Neutrophil (primary cell): Measurements from ENCODE around the gene SETD9.

Source experiments
- H3K27ac ChIP-seq: fragments of 200-600 bp; sonication (generic); 2 replicates; pipeline ENCODE4 v1.5.1; 2016; ENCODE audit warnings: mild to moderate bottlenecking, moderate library complexity
- H3K27me3 ChIP-seq: fragments of 200-600 bp; sonication (generic); 2 replicates; pipeline ENCODE4 v1.6.0; 2016; ENCODE audit warnings: mild to moderate bottlenecking
- H3K36me3 ChIP-seq: fragments of 200-600 bp; sonication (generic); 2 replicates; pipeline ENCODE4 v1.5.1; 2017
- H3K4me1 ChIP-seq, 2 experiments: fragments of 200-600 bp in 1 of 2; sonication (generic) in 1 of 2; 1 replicate in 1 of 2; 2 replicates in 1 of 2; pipeline versions ENCODE4 v1.5.1 to v1.6.1; 2013 to 2016; ENCODE audit warnings: low read depth in 1 of 2, low read length in 1 of 2, mild to moderate bottlenecking in 1 of 2, moderate library complexity in 1 of 2; ENCODE audit not compliant: control insufficient read depth in 1 of 2, insufficient read depth in 1 of 2
- H3K4me3 ChIP-seq, 2 experiments: fragments of 200-600 bp in 1 of 2; sonication (generic) in 1 of 2; 1 replicate in 1 of 2; 2 replicates in 1 of 2; pipeline ENCODE4 v1.5.1; 2013 to 2016; ENCODE audit warnings: low read depth in 1 of 2, low read length in 1 of 2, mild to moderate bottlenecking in 1 of 2, moderate library complexity in 1 of 2
- H3K9me3 ChIP-seq: fragments of 200-600 bp; sonication (generic); 2 replicates; pipeline ENCODE4 v1.5.1; 2016
- TF ChIP-seq, protein P1 (sequence below): fragments of 200-600 bp; sonication (generic); IDR thresholded peaks from 2 replicates; pipeline ENCODE4 v1.5.1; 2016; ENCODE audit warnings: antibody characterized with exemption

Gene SETD9, protein sequence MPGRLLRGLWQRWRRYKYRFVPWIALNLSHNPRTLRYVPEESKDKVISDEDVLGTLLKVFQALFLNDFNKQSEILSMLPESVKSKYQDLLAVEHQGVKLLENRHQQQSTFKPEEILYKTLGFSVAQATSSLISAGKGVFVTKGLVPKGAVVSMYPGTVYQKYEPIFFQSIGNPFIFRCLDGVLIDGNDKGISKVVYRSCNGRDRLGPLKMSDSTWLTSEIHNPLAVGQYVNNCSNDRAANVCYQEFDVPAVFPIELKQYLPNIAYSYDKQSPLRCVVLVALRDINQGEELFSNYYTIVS

DNA sequence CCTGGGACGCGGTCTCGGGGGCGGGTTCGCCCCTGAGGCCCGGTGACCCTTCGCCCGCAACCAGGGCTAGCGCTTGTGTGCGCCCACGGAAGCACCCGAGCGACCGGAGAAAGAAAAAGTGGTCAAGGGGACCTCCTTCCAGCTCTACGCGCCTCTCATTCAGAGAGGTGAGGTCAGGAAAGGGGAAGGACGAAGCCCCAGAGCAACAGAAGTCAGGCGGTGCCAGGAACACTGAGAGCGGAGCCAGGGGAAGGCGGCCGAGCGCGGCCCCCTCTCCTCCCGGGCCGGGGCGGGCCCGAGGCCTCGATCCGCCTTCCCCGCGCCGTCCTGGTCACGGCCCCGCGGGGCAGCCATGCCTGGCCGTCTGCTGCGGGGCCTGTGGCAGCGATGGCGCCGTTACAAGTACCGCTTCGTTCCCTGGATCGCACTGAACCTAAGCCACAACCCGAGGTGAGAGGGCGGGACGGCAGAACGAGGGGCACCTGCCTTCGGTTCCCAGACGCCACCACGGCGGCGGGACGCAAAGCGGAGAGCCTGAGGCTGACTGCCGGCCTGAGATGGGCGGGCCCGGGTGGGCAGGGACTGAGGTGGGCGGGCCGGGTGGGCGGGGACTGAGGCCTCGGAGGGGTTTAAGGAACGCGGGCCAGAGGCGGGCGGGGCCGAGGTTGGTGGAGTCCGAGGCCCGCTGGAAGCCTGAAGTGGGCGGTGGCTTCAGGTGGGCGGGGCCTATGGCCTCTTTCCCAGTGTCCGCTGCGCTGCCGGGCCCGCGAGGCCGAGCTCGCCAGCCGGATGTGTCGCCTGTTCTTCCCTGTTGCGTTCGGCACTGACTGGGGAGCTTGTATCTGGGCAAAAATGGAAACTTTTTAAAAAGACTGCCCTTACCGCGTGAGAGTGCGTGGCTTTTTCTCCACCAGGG, at the start of gene SETD9:
SETD9 (plus strand) TSS at position 303 of the 916 bp plus-strand sequence; CDS start at position 353, 50 bp downstream.
- Histone ChIP-seq H3K27ac (peak within 1 kb of the TSS; percentile 97), H3K4me1 (peaks cover 19 to 29% of the 10 kb centered on the region in 2 experiments), H3K27me3 (no peaks in the 10 kb centered on the region), H3K36me3 (no peaks in the 10 kb centered on the region), H3K9me3 (no peaks in the 10 kb centered on the region), H3K4me3 (peak within 1 kb of the TSS; percentile 59 to 96)
- TF ChIP-seq, protein P1, sequence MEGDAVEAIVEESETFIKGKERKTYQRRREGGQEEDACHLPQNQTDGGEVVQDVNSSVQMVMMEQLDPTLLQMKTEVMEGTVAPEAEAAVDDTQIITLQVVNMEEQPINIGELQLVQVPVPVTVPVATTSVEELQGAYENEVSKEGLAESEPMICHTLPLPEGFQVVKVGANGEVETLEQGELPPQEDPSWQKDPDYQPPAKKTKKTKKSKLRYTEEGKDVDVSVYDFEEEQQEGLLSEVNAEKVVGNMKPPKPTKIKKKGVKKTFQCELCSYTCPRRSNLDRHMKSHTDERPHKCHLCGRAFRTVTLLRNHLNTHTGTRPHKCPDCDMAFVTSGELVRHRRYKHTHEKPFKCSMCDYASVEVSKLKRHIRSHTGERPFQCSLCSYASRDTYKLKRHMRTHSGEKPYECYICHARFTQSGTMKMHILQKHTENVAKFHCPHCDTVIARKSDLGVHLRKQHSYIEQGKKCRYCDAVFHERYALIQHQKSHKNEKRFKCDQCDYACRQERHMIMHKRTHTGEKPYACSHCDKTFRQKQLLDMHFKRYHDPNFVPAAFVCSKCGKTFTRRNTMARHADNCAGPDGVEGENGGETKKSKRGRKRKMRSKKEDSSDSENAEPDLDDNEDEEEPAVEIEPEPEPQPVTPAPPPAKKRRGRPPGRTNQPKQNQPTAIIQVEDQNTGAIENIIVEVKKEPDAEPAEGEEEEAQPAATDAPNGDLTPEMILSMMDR: peak; percentile 42

DNA sequence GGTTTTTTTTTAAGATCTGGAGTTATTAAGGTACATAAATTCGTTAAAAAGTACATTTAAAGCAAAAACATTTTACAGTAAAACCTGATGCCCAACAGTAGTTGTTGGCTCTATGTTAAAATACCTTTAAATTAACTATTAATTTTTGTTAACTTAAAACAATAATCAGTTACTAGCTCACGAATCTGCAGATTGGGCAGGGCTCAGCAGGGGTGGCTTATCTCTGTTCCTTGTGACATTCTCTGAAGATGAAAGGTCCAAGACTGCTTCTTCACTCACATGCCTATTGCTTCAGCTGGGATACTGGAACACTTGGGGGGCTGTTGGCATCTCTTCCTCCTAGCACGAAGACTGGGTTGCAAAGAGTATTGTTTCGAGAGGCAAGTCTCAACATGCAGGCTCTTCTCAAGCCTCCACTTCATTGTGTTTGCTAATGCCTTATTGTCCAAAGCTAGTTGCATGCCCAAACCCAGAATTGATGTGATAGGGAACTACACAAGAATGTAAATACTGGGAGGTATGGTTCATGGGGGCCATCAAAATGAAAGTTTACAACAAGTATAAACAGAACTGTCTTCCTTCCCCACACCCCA, 47.4 kb upstream of the SETD9 start:
- Histone ChIP-seq H3K4me3 (no peak overlapping the region), H3K27ac (no peak overlapping the region), H3K9me3 (no peaks in the 10 kb centered on the region), H3K4me1 (no peaks in the 10 kb centered on the region), H3K27me3 (no peaks in the 10 kb centered on the region), H3K36me3 (peaks cover 89% of the 10 kb centered on the region)
- TF ChIP-seq, protein P1: no peak

DNA sequence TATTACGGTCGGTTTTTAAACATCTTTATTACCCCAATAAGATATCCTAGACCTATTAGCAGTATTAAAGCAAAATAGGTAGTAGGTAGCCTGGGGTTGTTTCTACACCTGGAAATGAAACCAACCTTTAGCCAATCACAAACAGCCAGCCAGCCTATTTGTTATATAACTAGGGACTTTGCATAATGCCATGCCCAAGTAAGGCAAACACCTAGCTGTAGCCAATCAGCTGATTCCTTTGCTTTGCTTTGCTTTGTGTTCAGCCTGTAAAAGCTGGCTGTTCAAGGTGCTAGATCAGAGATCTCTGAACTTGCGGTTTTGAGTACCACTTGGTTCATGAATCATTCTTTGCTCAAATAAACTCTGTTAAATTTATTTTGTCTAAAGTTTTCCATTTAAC, 46.5 kb upstream of the SETD9 start:
- Histone ChIP-seq H3K4me3 (no peak overlapping the region), H3K4me1 (no peaks in the 10 kb centered on the region), H3K9me3 (no peaks in the 10 kb centered on the region), H3K27ac (no peak overlapping the region), H3K36me3 (peaks cover 90% of the 10 kb centered on the region), H3K27me3 (no peaks in the 10 kb centered on the region)
- TF ChIP-seq, protein P1: no peak

DNA sequence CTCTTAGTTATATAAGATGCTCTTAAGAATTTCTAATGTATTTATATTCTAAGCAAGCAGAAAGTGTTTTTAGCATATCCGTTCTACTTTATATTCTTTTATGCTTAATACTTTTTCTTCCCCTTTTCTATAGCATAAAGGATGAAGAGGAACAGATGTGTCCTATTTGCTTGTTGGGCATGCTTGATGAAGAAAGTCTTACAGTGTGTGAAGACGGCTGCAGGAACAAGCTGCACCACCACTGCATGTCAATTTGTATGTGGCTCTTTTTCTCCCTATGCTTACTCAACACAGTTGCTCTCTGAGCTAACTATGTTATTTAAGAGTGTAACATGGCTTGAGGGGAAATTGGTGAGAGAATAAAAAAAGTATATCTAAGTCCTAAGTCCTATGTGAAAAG, 37.6 kb upstream of the SETD9 start:
- no peak overlapping the region for H3K27ac ChIP-seq
- H3K4me3 ChIP-seq: no peak overlapping the region
- TF ChIP-seq, protein P1: no peak
- H3K9me3 ChIP-seq: no peaks in the 10 kb centered on the region
- H3K27me3 ChIP-seq: no peaks in the 10 kb centered on the region
- H3K36me3 ChIP-seq: peaks cover 94% of the 10 kb centered on the region
- H3K4me1 ChIP-seq: no peaks in the 10 kb centered on the region

DNA sequence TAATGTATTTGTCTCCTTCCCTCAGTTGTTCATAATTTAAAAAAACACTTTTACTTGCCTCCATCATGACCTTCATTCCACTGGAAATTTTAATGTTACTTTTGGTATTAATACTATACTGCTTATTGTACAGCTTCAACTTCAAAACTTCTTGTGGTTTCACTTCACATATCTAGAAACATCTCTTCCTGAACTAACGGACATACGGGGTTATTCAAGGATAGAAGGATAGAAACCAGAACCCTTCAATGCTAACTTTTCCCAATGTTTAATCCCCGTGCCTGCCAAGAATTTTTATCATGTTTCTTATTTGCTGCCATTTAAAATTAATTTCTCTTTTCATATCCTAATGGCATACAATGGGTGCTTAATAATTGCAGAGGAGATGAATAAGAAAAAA, 36.3 kb upstream of the SETD9 start:
- H3K27ac ChIP-seq: no peak overlapping the region
- peaks cover 90% of the 10 kb centered on the region for H3K36me3 ChIP-seq
- no peaks in the 10 kb centered on the region for H3K9me3 ChIP-seq
- no peak overlapping the region for H3K4me3 ChIP-seq
- TF ChIP-seq, protein P1: no peak
- H3K4me1 ChIP-seq: no peaks in the 10 kb centered on the region
- H3K27me3 ChIP-seq: no peaks in the 10 kb centered on the region
